DOHH2 (cell line): ENCODE results near the gene GSG1L2.

Experiments used
- H3F3A ChIP-seq: fragments of 200-600 bp; sonication (generic), shearing (Covaris generic); 2 replicates; pipeline ENCODE4 v1.6.0; 2016; ENCODE audit warnings: antibody characterized with exemption, mild to moderate bottlenecking; ENCODE audit not compliant: control insufficient read depth, insufficient read depth
- H3K27ac ChIP-seq: fragments of 200-600 bp; sonication (generic); 2 replicates; pipeline ENCODE4 v1.5.1; 2014; ENCODE audit warnings: low read depth, mild to moderate bottlenecking, low read length, moderate library complexity
- H3K27me3 ChIP-seq: fragments of 200-600 bp; sonication (generic); 2 replicates; pipeline ENCODE4 v1.6.1; 2014; ENCODE audit warnings: mild to moderate bottlenecking, low read length, mixed read lengths; ENCODE audit not compliant: control insufficient read depth
- H3K36me3 ChIP-seq: fragments of 200-600 bp; sonication (generic); 2 replicates; pipeline ENCODE4 v1.6.1; 2014; ENCODE audit warnings: mild to moderate bottlenecking, low read length, moderate library complexity, mixed read lengths; ENCODE audit not compliant: control insufficient read depth
- H3K4me1 ChIP-seq: fragments of 200-600 bp; sonication (generic); 2 replicates; pipeline ENCODE4 v1.6.1; 2014; ENCODE audit warnings: mild to moderate bottlenecking, low read length, mixed read lengths; ENCODE audit not compliant: control insufficient read depth
- H3K4me2 ChIP-seq: fragments of 200-600 bp; sonication (generic); 2 replicates; pipeline ENCODE4 v1.6.0; 2014; ENCODE audit warnings: mild to moderate bottlenecking, low read length, moderate library complexity
- H3K4me3 ChIP-seq: fragments of 200-600 bp; sonication (generic); 2 replicates; pipeline ENCODE4 v1.5.1; 2014; ENCODE audit warnings: mild to moderate bottlenecking, low read length, mixed read lengths
- H3K79me2 ChIP-seq: fragments of 200-600 bp; sonication (generic); 2 replicates; pipeline ENCODE4 v1.6.1; 2014; ENCODE audit warnings: mild to moderate bottlenecking, low read length, mixed read lengths; ENCODE audit not compliant: control insufficient read depth
- H3K9me2 ChIP-seq: fragments of 200-600 bp; sonication (generic); replicated peaks from 2 replicates; pipeline ENCODE4 v1.6.1; 2014; ENCODE audit warnings: mild to moderate bottlenecking, low read length, mixed read lengths; ENCODE audit not compliant: control insufficient read depth
- H3K9me3 ChIP-seq: fragments of 200-600 bp; sonication (generic); 2 replicates; pipeline ENCODE4 v1.6.1; 2014; ENCODE audit warnings: antibody characterized with exemption, low read length, mixed read lengths; ENCODE audit not compliant: control insufficient read depth, insufficient read depth
- H4K20me1 ChIP-seq: fragments of 200-600 bp; sonication (generic); 2 replicates; pipeline ENCODE4 v1.6.0; 2014; ENCODE audit warnings: low read depth, mild to moderate bottlenecking, antibody characterized with exemption, low read length, moderate library complexity; ENCODE audit not compliant: control insufficient read depth, insufficient read depth
- CTCF ChIP-seq: fragments of 200-600 bp; sonication (generic); IDR thresholded peaks from one replicate; pipeline ENCODE4 v1.5.1; 2014; ENCODE audit warnings: antibody characterized with exemption, mild to moderate bottlenecking, low read depth, low read length; ENCODE audit not compliant: poor library complexity, severe bottlenecking
- EZH2phosphoT487 ChIP-seq: fragments of 200-600 bp; sonication (generic); IDR thresholded peaks from 2 replicates; pipeline ENCODE4 v1.6.1; 2017; ENCODE audit warnings: borderline replicate concordance, mild to moderate bottlenecking, antibody characterized with exemption, low read length, moderate library complexity, mixed read lengths

Gene GSG1L2

GRCh38 chr17:9755083-9755482 lies 66.8 kb downstream of the GSG1L2 start:
- Histone ChIP-seq H3K4me3 (no peak overlapping the region), H3K9me3 (no peaks in the 10 kb centered on the region), H3K4me2 (no peak overlapping the region), H3K4me1 (0 out of 2 replicates have a peak, but pooled peaks cover 3% of the 10 kb centered on the region), H3K79me2 (no peaks in the 10 kb centered on the region), H3K27me3 (peaks cover 2% of the 10 kb centered on the region; the same call in 1 of the 2 replicates), H3F3A (no peaks in the 10 kb centered on the region), H3K36me3 (no peaks in the 10 kb centered on the region), H3K9me2 (no peaks in the 10 kb centered on the region), H3K27ac (no peak overlapping the region), H4K20me1 (no peaks in the 10 kb centered on the region)
- TF ChIP-seq CTCF, result no peak
- no peak for TF ChIP-seq EZH2phosphoT487
